ENCODE measurements around the gene PLAC9.

Gene PLAC9

GRCh38 chr10:80163741-80164341 is 31.3 kb downstream of the PLAC9 start:
- Histone ChIP-seq H4K20me1 (ENCODE audit: control insufficient read depth, insufficient read depth, low read depth, low read length) (no peaks in the 10 kb centered on the region), H3F3A (ENCODE audit: control insufficient read depth, insufficient read depth) (no peaks in the 10 kb centered on the region), H3K4me2 (ENCODE audit: low read length) (no peak overlapping the region), H3K27ac (ENCODE audit: low read depth, low read length) (no peak overlapping the region), H3K9me2 (replicated peaks; ENCODE audit: control insufficient read depth, low read length) (no peaks in the 10 kb centered on the region), H3K27me3 (ENCODE audit: control insufficient read depth, low read length) (no peaks in the 10 kb centered on the region), H3K36me3 (ENCODE audit: control insufficient read depth, low read length) (peaks cover 36% of the 10 kb centered on the region), H3K79me2 (ENCODE audit: control insufficient read depth, low read length) (no peaks in the 10 kb centered on the region), H3K4me1 (ENCODE audit: control insufficient read depth, low read length) (no peaks in the 10 kb centered on the region), H3K4me3 (ENCODE audit: low read length) (no peak overlapping the region), H3K9me3 (ENCODE audit: control insufficient read depth, insufficient read depth, low read length) (no peaks in the 10 kb centered on the region)
- TF ChIP-seq EZH2phosphoT487 (IDR thresholded peaks at IDR 0.05; ENCODE audit: borderline replicate concordance, low read length) (no peak), CTCF (IDR thresholded peaks at IDR 0.05; ENCODE audit: low read depth, low read length, poor library complexity, severe bottlenecking) (no peak)

- H3K27ac ChIP-seq (ENCODE audit: low read depth, low read length), result no peak overlapping the region
- H4K20me1 ChIP-seq (ENCODE audit: control insufficient read depth, insufficient read depth, low read depth, low read length), result no peaks in the 10 kb centered on the region
- no peaks in the 10 kb centered on the region for H3K9me2 ChIP-seq (replicated peaks; ENCODE audit: control insufficient read depth, low read length)
- H3K4me2 ChIP-seq (ENCODE audit: low read length), result no peak overlapping the region
- H3F3A ChIP-seq (ENCODE audit: control insufficient read depth, insufficient read depth), result no peaks in the 10 kb centered on the region
- no peaks in the 10 kb centered on the region for H3K4me1 ChIP-seq (ENCODE audit: control insufficient read depth, low read length)
- no peak overlapping the region for H3K4me3 ChIP-seq (ENCODE audit: low read length)
- no peaks in the 10 kb centered on the region for H3K27me3 ChIP-seq (ENCODE audit: control insufficient read depth, low read length)
- no peak for TF ChIP-seq EZH2phosphoT487 (IDR thresholded peaks at IDR 0.05; ENCODE audit: borderline replicate concordance, low read length)
- TF ChIP-seq CTCF (IDR thresholded peaks at IDR 0.05; ENCODE audit: low read depth, low read length, poor library complexity, severe bottlenecking), result no peak
- no peaks in the 10 kb centered on the region for H3K9me3 ChIP-seq (ENCODE audit: control insufficient read depth, insufficient read depth, low read length)
- no peaks in the 10 kb centered on the region for H3K79me2 ChIP-seq (ENCODE audit: control insufficient read depth, low read length)
- H3K36me3 ChIP-seq (ENCODE audit: control insufficient read depth, low read length), result peaks cover 34% of the 10 kb centered on the region
These were observed 32.1 kb downstream of the PLAC9 start for GRCh38 chr10:80164596-80164995.

- Histone ChIP-seq H3K4me3 (ENCODE audit: low read length) (no peak overlapping the region), H3K27me3 (ENCODE audit: control insufficient read depth, low read length) (no peaks in the 10 kb centered on the region), H3K79me2 (ENCODE audit: control insufficient read depth, low read length) (no peaks in the 10 kb centered on the region), H3K9me3 (ENCODE audit: control insufficient read depth, insufficient read depth, low read length) (no peaks in the 10 kb centered on the region), H3F3A (ENCODE audit: control insufficient read depth, insufficient read depth) (no peaks in the 10 kb centered on the region), H3K4me1 (ENCODE audit: control insufficient read depth, low read length) (no peaks in the 10 kb centered on the region), H3K9me2 (replicated peaks; ENCODE audit: control insufficient read depth, low read length) (no peaks in the 10 kb centered on the region), H3K36me3 (ENCODE audit: control insufficient read depth, low read length) (peaks cover 32% of the 10 kb centered on the region), H3K4me2 (ENCODE audit: low read length) (no peak overlapping the region), H3K27ac (ENCODE audit: low read depth, low read length) (no peak overlapping the region), H4K20me1 (ENCODE audit: control insufficient read depth, insufficient read depth, low read depth, low read length) (no peaks in the 10 kb centered on the region)
- no peak for TF ChIP-seq CTCF (IDR thresholded peaks at IDR 0.05; ENCODE audit: low read depth, low read length, poor library complexity, severe bottlenecking)
- TF ChIP-seq EZH2phosphoT487 (IDR thresholded peaks at IDR 0.05; ENCODE audit: borderline replicate concordance, low read length), result no peak
These were observed 32.6 kb downstream of the PLAC9 start for GRCh38 chr10:80165173-80165572.
